Lower lobe of right lung (tissue), 2 donors: ENCODE measurements around the gene MAP1B. TPM values are rescaled to one million over a fixed set of nuclear protein-coding genes. Genes with fewer than 3 reads are reported as not detected.

Source experiments
- ATAC-seq, 2 donors: fragments of 200-7000 bp; cut with Tn5 transposase; one replicate each; pipeline ENCODE4 v1.9.1; 2020 to 2022; ENCODE audit warnings: mild to moderate bottlenecking in 2 of 2, moderate library complexity in 2 of 2
- DNase-seq: peaks from one replicate; pipeline ENCODE4 v3.0.0-alpha.2; 2020
- H3K27ac ChIP-seq: fragments of 200-600 bp; one replicate; pipeline ENCODE4 v1.8.0; 2022
- H3K27me3 ChIP-seq: fragments of 200-600 bp; one replicate; pipeline ENCODE4 v1.8.0; 2022; ENCODE audit warnings: low read depth
- H3K36me3 ChIP-seq: fragments of 200-600 bp; one replicate; pipeline ENCODE4 v1.8.0; 2022; ENCODE audit warnings: mild to moderate bottlenecking
- H3K4me1 ChIP-seq: fragments of 200-600 bp; one replicate; pipeline ENCODE4 v1.8.0; 2022
- H3K4me3 ChIP-seq: fragments of 200-600 bp; one replicate; pipeline ENCODE4 v1.8.0; 2022; ENCODE audit warnings: mild to moderate bottlenecking
- H3K9me3 ChIP-seq: fragments of 200-600 bp; one replicate; pipeline ENCODE4 v1.8.0; 2022
- CTCF ChIP-seq: fragments of 200-600 bp; IDR thresholded peaks from one replicate; pipeline ENCODE4 v1.8.0; 2022; ENCODE audit warnings: antibody characterized with exemption, mild to moderate bottlenecking
- intact Hi-C: fragments of 100-400 bp; cut with DNase I; formaldehyde crosslinking; loops from one replicate; pipeline ENCODE4 v1.11.0; 2022
- total RNA-seq: library from RNA; stranded (reverse); fragmentation: NEBNext Ultra II Directional; extraction: Animal tissue kit (Norgen Biotek cat#: 25700); gene quantifications from one replicate; pipeline ENCODE4 v1.2.1, GENCODE V29; 2021
- donor health status: DM: no; HTN: yes; CAD: no; lungs with severe emphysema.

The MAP1B gene
- total RNA-seq, 1 donor from 2014 or later: 20.6 TPM

- no peak for DNase-seq
- H3K9me3 ChIP-seq: no peaks in the 10 kb centered on the region
- no peak for ATAC-seq
- intact Hi-C loops: no loop called here
- no peaks in the 10 kb centered on the region for H3K36me3 ChIP-seq
- H3K4me1 ChIP-seq: no peaks in the 10 kb centered on the region
- H3K4me3 ChIP-seq: no peak overlapping the region
- TF ChIP-seq CTCF: no peak
- no peaks in the 10 kb centered on the region for H3K27me3 ChIP-seq
- no peak overlapping the region for H3K27ac ChIP-seq
Observed at GRCh38 chr5:72125271-72125940, 18.1 kb downstream of the MAP1B start.

- Histone ChIP-seq H3K4me3 (no peak overlapping the region), H3K27ac (no peak overlapping the region), H3K4me1 (no peaks in the 10 kb centered on the region), H3K27me3 (no peaks in the 10 kb centered on the region), H3K9me3 (no peaks in the 10 kb centered on the region), H3K36me3 (no peaks in the 10 kb centered on the region)
- intact Hi-C loops: no loop called here
- no peak for ATAC-seq
- DNase-seq: no peak
- no peak for TF ChIP-seq CTCF
Observed at GRCh38 chr5:72125941-72126620, 18.8 kb downstream of the MAP1B start.

GRCh38 chr5:72126796-72127195 lies 19.5 kb downstream of the MAP1B start:
- no peaks in the 10 kb centered on the region for H3K27me3 ChIP-seq
- ATAC-seq (no peak), DNase-seq (no peak)
- no peak overlapping the region for H3K4me3 ChIP-seq
- no peak overlapping the region for H3K27ac ChIP-seq
- H3K36me3 ChIP-seq: no peaks in the 10 kb centered on the region
- intact Hi-C loops: no loop called here
- no peak for TF ChIP-seq CTCF
- no peaks in the 10 kb centered on the region for H3K9me3 ChIP-seq
- no peaks in the 10 kb centered on the region for H3K4me1 ChIP-seq

GRCh38 chr5:72129725-72130124 lies 22.4 kb downstream of the MAP1B start:
- no peaks in the 10 kb centered on the region for H3K4me1 ChIP-seq
- no peaks in the 10 kb centered on the region for H3K9me3 ChIP-seq
- no peak for ATAC-seq
- H3K36me3 ChIP-seq: no peaks in the 10 kb centered on the region
- H3K27me3 ChIP-seq: no peaks in the 10 kb centered on the region
- H3K4me3 ChIP-seq: no peak overlapping the region
- DNase-seq: no peak
- H3K27ac ChIP-seq: no peak overlapping the region
- no peak for TF ChIP-seq CTCF
- intact Hi-C loops: no loop called here

GRCh38 chr5:72130351-72130761 lies 23.1 kb downstream of the MAP1B start:
- DNase-seq (no peak), ATAC-seq (no peak)
- Histone ChIP-seq H3K27ac (no peak overlapping the region), H3K4me3 (no peak overlapping the region), H3K27me3 (no peaks in the 10 kb centered on the region), H3K9me3 (no peaks in the 10 kb centered on the region), H3K36me3 (no peaks in the 10 kb centered on the region), H3K4me1 (no peaks in the 10 kb centered on the region)
- no peak for TF ChIP-seq CTCF
- intact Hi-C loops: no loop called here
